Activated CD4-positive, CD25-positive, alpha-beta regulatory T cell (primary cell): Measurements from ENCODE around the gene TM4SF4.

Experiments
- DNase-seq, 4 experiments: peaks; one replicate each; lab custom pipeline; 2025; lab: John Stamatoyannopoulos, UW

TM4SF4 gene

GRCh38 chr3:149455366-149455765 lies 19.1 kb upstream of the TM4SF4 start:
- no peak for DNase-seq

- no peak for DNase-seq
Observed at GRCh38 chr3:149455989-149456388, 18.5 kb upstream of the TM4SF4 start.

- DNase-seq, result no peak
Observed at GRCh38 chr3:149459491-149460059, 14.9 kb upstream of the TM4SF4 start.

- DNase-seq, result no peak
Observed at GRCh38 chr3:149460117-149460516, 14.4 kb upstream of the TM4SF4 start.

GRCh38 chr3:149462051-149462450 lies 12.4 kb upstream of the TM4SF4 start:
- DNase-seq, result no peak

GRCh38 chr3:149462581-149463011 lies 11.9 kb upstream of the TM4SF4 start:
- no peak for DNase-seq

GRCh38 chr3:149463921-149464320 lies 10.6 kb upstream of the TM4SF4 start:
- DNase-seq, result no peak

GRCh38 chr3:149464542-149465328 lies 9.8 kb upstream of the TM4SF4 start:
- DNase-seq, result no peak

GRCh38 chr3:149465351-149465883 lies 9.1 kb upstream of the TM4SF4 start:
- DNase-seq, result no peak

- no peak for DNase-seq
Observed at GRCh38 chr3:149466192-149466591, 8.3 kb upstream of the TM4SF4 start.

- DNase-seq, result no peak
Observed at GRCh38 chr3:149468504-149469212, 5.8 kb upstream of the TM4SF4 start.

GRCh38 chr3:149470381-149470780 lies 4.1 kb upstream of the TM4SF4 start:
- no peak for DNase-seq

GRCh38 chr3:149472030-149472797 lies 2.3 kb upstream of the TM4SF4 start:
- DNase-seq, result no peak

GRCh38 chr3:149473357-149474249 lies 894 bp upstream of the TM4SF4 start:
- DNase-seq, result no peak

- DNase-seq, result no peak
Observed at GRCh38 chr3:149475451-149476060, 1.1 kb downstream of the TM4SF4 start.

GRCh38 chr3:149476225-149476624 lies 1.7 kb downstream of the TM4SF4 start:
- DNase-seq, result no peak

GRCh38 chr3:149479621-149480325 lies 5.3 kb downstream of the TM4SF4 start:
- DNase-seq, result no peak

- DNase-seq, result no peak
Observed at GRCh38 chr3:149480326-149481017, 6.0 kb downstream of the TM4SF4 start.

- DNase-seq, result no peak
Observed at GRCh38 chr3:149481056-149481455, 6.6 kb downstream of the TM4SF4 start.
